Muscle layer of duodenum (tissue), 2 donors: ENCODE data around the gene SAFB.

Experiments used
- H3K27ac ChIP-seq: one replicate; pipeline ENCODE4 v1.7.0; 2013; ENCODE audit warnings: mild to moderate bottlenecking, low read length
- H3K27me3 ChIP-seq: one replicate; pipeline ENCODE4 v1.7.0; 2013; ENCODE audit warnings: low read depth, mild to moderate bottlenecking, control low read depth, low read length
- H3K36me3 ChIP-seq, 2 donors: one replicate each; pipeline ENCODE4 v1.7.0; 2013; ENCODE audit warnings: low read length in 2 of 2, control low read depth in 1 of 2, mild to moderate bottlenecking in 1 of 2; ENCODE audit not compliant: insufficient read depth in 2 of 2, control insufficient read depth in 1 of 2
- H3K4me1 ChIP-seq, 2 donors: one replicate each; pipeline ENCODE4 v1.7.0; 2013; ENCODE audit warnings: low read length in 2 of 2, mild to moderate bottlenecking in 2 of 2, control low read depth in 1 of 2, moderate library complexity in 1 of 2; ENCODE audit not compliant: insufficient read depth in 2 of 2, control insufficient read depth in 1 of 2
- H3K4me3 ChIP-seq, 2 donors: one replicate each; pipeline ENCODE4 v1.7.0; 2013; ENCODE audit warnings: low read length in 2 of 2, low read depth in 1 of 2, mild to moderate bottlenecking in 1 of 2
- H3K9me3 ChIP-seq, 2 donors: one replicate each; pipeline ENCODE4 v1.7.0; 2013; ENCODE audit warnings: low read length in 2 of 2, control low read depth in 1 of 2, mild to moderate bottlenecking in 1 of 2; ENCODE audit not compliant: control insufficient read depth in 1 of 2
- donor health status: healthy.

The SAFB gene

DNA sequence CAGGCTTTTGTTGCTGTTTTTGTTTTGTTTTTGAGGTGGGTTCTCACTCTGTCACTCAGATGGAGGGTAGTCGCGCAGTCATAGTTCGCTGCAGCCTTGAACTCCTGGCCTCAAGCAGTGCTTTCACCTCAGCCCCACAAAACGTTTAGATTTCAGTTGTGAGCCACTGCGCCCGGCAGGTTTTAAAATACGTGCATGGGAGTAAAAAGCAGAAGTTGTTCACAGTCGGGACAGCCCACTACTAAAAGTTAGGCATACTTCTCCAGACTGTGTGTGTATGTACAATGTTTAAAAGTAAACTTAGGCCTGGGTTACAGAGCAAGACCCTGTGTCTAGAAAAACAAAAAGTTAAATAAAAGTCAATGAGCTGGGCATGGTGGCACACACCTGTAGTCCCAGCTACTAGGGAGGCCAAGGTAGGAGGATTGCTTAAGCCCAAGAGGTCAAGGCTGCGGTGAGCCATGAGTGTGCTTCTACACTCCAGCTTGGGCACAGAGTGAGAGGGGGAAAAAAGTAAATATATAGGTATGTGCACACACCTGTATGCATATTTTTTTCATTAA, 6.1 kb downstream of the SAFB start:
- Histone ChIP-seq H3K27ac (no peak overlapping the region), H3K4me1 (peaks cover 24 to 82% of the 10 kb centered on the region in 2 donors), H3K27me3 (no peaks in the 10 kb centered on the region), H3K36me3 (peaks cover 21 to 31% of the 10 kb centered on the region in 2 donors), H3K9me3 (no peaks in the 10 kb centered on the region), H3K4me3 (no peak overlapping the region)

DNA sequence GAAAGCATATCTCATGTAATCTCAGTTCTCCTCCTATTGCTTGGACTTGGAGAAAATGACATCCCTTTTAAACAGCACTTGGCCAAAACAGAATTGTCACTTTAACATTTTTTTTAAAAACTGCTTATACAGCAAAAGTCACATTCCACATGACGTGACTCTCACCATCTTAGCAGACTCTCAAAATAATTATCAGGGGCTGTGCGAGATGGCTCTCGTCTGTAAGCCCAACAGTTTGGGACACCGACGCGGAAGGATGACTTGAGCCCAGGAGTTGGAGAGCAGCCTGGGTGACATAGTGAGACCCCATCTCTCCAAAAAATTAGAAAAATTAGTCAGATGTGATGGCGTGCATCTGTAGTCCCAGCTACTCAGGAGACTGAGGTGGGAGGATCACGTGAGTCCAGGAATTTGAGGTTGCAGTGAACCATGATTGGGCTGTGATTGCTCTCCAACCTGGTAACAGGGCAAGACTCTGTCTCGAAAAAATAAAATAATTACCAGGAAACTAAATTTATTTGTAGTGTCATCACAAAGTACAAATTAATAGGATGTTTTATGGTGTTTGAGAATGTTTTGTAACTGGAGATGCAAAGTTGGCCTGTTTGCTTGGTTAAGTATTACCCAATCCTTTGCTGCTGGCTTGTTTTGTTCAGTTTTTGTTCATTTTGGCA, 8.8 kb downstream of the SAFB start:
- peaks cover 7 to 62% of the 10 kb centered on the region in 2 donors for H3K4me1 ChIP-seq
- no peaks in the 10 kb centered on the region for H3K9me3 ChIP-seq
- no peaks in the 10 kb centered on the region for H3K27me3 ChIP-seq
- H3K27ac ChIP-seq, result no peak overlapping the region
- no peak overlapping the region for H3K4me3 ChIP-seq
- H3K36me3 ChIP-seq, result peaks cover 5 to 19% of the 10 kb centered on the region in 2 donors

DNA sequence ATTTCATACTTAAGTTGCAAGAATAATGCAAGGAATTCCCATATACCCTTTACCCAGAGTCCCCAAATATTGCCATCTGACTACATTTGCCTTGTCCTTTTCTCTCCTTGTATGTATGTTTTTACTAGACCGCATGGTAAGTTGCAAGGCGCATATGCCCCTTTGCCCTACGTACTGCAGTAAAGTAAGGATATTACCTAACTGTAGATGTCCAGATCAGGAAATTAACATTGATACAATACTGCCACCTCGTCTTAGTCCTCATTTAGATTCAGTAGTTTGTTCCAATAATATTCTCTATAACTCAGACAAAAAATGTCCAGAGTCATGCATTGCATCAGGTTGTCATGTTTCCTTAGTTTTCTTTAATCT, 9.3 kb downstream of the SAFB start:
- H3K9me3 ChIP-seq, result no peaks in the 10 kb centered on the region
- H3K4me1 ChIP-seq, result peaks cover 7 to 57% of the 10 kb centered on the region in 2 donors
- H3K27ac ChIP-seq, result no peak overlapping the region
- no peak overlapping the region for H3K4me3 ChIP-seq
- peaks cover 5 to 13% of the 10 kb centered on the region in 2 donors for H3K36me3 ChIP-seq
- no peaks in the 10 kb centered on the region for H3K27me3 ChIP-seq

DNA sequence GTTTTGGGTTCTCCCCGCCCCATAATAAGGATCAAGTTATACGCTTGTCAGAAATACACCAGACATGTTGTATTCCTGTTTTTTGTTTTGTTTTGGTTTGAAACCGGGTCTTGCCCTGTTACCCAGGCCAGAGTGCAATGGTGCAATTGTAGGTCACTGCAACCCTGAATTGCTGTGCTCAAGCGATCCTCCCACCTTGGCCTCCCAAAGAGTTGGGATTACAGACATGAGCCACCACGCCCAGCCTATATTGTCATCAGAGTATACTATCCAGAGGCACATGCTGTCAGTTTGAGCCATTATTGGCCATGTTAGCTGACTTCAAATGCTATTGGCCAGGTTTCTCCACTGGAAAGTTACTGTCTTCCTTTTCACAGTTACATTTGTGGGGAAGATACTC, 9.8 kb downstream of the SAFB start:
- no peaks in the 10 kb centered on the region for H3K27me3 ChIP-seq
- peaks cover 1 to 9% of the 10 kb centered on the region in 2 donors for H3K36me3 ChIP-seq
- H3K4me1 ChIP-seq, result peaks cover 7 to 57% of the 10 kb centered on the region in 2 donors
- H3K4me3 ChIP-seq, result no peak overlapping the region
- H3K27ac ChIP-seq, result no peak overlapping the region
- no peaks in the 10 kb centered on the region for H3K9me3 ChIP-seq

DNA sequence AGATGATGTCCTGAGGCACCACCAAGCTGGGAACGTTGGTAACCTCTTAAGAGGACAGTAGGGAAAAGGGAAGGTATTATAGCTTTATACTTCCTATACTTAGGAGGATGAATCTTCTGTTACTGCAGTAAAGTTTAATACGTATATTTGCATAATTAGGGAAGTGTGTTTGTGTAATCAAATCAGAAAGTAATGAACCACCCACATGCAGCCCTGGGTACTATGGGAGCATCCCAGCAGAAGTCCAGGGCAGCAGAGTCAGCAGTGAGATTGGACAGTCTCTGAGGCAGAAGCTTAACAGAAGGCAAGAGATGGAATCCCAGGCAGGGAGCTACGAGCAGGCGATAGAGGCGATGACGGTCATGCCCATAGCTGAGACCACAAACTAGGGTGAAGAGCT, 12.5 kb downstream of the SAFB start:
- no peaks in the 10 kb centered on the region for H3K36me3 ChIP-seq
- H3K27ac ChIP-seq, result no peak overlapping the region
- H3K27me3 ChIP-seq, result no peaks in the 10 kb centered on the region
- H3K9me3 ChIP-seq, result no peaks in the 10 kb centered on the region
- peaks cover 7 to 40% of the 10 kb centered on the region in 2 donors for H3K4me1 ChIP-seq
- no peak overlapping the region for H3K4me3 ChIP-seq

DNA sequence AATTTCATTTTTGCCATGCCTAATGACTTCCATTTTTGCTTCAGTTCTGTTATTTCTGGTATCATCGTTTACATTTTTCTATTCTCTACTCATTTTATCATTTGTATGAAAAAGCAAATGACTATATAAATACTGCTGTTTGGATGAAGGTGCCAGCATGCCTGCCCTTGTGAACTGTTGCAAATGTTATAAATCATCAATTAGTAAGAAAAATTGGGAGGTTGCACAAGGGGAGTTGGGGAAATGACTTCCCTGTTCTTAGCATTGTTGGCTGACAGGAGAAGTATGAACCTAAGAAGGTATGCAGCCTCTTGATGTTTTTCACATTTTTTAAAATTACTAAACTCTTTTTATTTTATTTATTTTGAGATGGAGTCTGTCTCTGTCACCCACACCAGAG, 15.1 kb downstream of the SAFB start:
- Histone ChIP-seq H3K36me3 (peaks cover 12 to 14% of the 10 kb centered on the region in 2 donors), H3K4me3 (no peak overlapping the region), H3K27ac (no peak overlapping the region), H3K4me1 (peaks cover 3 to 21% of the 10 kb centered on the region in 2 donors), H3K9me3 (no peaks in the 10 kb centered on the region), H3K27me3 (no peaks in the 10 kb centered on the region)

DNA sequence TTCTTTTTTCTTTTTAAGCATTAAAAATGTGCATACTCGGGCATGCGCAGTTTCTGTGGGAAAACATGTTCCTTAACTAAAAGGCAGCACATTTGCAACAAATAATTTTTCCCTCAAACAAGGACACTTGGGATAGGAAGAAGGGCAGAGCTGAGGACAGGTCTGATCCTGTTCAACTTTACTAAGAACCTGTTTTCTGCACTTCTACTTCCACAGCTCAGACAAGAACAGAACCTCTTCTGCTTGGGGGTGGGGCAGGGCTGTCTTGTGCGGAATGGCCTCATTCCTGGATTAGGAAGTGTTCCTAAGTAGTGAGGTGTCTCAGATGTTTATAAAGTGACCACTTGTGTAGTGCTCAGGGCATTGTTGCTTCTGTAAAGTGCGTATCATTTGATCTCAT, 18.3 kb downstream of the SAFB start:
- Histone ChIP-seq H3K27me3 (no peaks in the 10 kb centered on the region), H3K27ac (no peak overlapping the region), H3K36me3 (peaks cover 35 to 41% of the 10 kb centered on the region in 2 donors), H3K9me3 (no peaks in the 10 kb centered on the region), H3K4me1 (peaks cover 0 to 12% of the 10 kb centered on the region in 2 donors), H3K4me3 (no peak overlapping the region)

DNA sequence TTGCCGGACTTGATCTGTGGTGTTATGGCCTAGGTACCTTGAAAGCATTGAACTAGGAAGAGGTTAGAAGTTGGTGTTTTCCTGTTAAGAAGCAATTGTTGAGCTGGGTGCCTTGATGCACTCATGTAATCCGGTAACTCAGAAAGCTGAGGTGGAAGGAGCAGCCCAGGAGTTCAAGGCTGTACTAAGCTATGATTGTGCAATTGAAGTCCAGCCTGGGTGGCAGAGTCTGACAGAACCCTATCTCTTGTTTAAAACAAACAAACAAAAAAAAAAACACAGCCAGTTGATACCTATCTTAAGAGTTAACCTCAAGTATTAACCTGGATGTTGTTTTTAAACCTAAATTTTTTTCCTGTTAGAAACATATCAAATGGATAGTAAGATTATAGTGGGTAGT, 19.3 kb downstream of the SAFB start:
- Histone ChIP-seq H3K9me3 (no peaks in the 10 kb centered on the region), H3K4me3 (no peak overlapping the region), H3K27ac (no peak overlapping the region), H3K4me1 (peaks cover 0 to 12% of the 10 kb centered on the region in 2 donors), H3K36me3 (peaks cover 46 to 51% of the 10 kb centered on the region in 2 donors), H3K27me3 (no peaks in the 10 kb centered on the region)

DNA sequence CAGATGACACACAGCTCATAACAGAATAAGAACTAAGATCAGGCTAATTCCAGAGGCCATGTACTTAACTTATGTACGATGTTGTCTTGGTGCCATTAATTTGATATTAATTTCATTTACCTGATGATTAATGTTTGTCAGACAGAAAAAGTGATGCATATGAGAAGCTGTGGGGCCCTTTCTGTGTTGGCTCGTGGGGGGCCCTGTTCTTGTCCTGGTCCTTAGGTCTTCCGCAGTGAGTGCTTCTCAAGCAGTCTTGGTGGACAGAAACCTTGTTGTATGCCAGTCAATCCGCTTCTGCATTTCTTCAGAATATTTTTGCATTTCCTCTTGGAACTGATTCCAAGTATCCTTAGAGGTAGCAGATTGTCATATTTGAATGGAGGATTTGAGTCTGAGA, 20.2 kb downstream of the SAFB start:
- Histone ChIP-seq H3K27me3 (no peaks in the 10 kb centered on the region), H3K4me3 (no peak overlapping the region), H3K4me1 (peaks cover 0 to 3% of the 10 kb centered on the region in 2 donors), H3K27ac (no peak overlapping the region), H3K9me3 (no peaks in the 10 kb centered on the region), H3K36me3 (peaks cover 54 to 60% of the 10 kb centered on the region in 2 donors)

DNA sequence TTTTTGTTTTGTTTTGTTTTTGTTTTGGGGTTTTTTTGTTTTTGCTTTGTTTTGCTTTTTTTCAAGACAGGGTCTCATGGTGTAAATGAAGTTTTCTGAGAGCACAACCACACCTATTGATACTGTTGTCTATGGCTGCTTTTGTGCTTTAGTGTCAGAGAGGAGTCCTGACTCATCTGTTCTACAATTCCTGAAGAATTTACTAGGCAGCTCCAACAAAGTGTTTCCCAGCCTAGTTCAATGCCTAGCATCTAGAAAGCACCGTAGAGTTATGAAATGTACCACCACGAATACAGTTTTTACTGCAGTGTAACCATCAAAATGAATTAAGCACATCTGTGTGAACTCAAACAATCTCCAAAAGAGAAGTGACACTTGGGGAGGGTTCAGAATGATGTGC, 21.2 kb downstream of the SAFB start:
- Histone ChIP-seq H3K4me3 (no peak overlapping the region), H3K27ac (no peak overlapping the region), H3K36me3 (peaks cover 60 to 65% of the 10 kb centered on the region in 2 donors), H3K9me3 (no peaks in the 10 kb centered on the region), H3K4me1 (no peaks in the 10 kb centered on the region), H3K27me3 (no peaks in the 10 kb centered on the region)

DNA sequence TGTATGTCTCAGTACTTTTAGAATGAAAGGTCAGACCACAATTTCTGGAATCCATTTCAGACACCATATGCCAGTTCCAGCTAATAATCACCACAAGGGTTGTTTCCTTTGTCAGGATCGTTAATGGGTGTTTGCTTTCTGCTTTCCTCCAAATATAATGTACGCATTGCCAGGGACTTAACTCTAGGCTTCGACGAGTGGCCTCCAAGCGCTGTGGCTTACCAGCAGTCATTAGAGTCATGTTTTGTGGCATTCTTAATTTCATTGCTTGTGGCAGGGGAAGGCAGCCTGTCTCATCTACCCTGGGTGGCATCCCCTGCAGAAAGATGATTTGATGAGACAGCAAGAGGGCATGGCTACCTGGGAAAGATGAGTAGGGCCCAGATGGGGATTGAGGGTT, 22.5 kb downstream of the SAFB start:
- Histone ChIP-seq H3K9me3 (no peaks in the 10 kb centered on the region), H3K36me3 (peaks cover 69 to 73% of the 10 kb centered on the region in 2 donors), H3K4me3 (no peak overlapping the region), H3K27me3 (no peaks in the 10 kb centered on the region), H3K27ac (no peak overlapping the region), H3K4me1 (no peaks in the 10 kb centered on the region)

DNA sequence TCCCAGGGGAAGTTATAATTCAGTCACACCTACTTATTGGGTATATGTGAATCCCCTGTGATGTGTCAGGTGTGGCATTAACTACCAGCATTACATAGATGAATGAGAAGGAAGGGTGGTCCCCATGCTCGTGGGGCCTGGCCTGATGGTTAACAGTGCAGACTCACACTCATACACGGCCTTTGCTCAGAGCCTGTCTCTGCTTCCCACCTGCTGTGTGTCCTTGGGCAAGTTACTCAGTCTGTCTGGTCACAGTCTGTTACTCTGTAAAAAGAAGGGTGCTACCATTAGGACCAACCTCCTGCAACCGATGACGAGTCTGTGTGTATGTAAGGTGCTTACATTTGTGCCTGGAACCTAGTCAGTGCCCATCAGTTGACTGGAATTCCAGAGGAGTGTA, 23.8 kb downstream of the SAFB start:
- Histone ChIP-seq H3K36me3 (peaks cover 78 to 82% of the 10 kb centered on the region in 2 donors), H3K27ac (no peak overlapping the region), H3K9me3 (no peaks in the 10 kb centered on the region), H3K27me3 (no peaks in the 10 kb centered on the region), H3K4me3 (no peak overlapping the region), H3K4me1 (no peaks in the 10 kb centered on the region)
